Mucosa of gallbladder (tissue), 1 donor: ENCODE data around the gene CARMIL1. TPM values are rescaled to one million over a fixed set of nuclear protein-coding genes. Genes with fewer than 3 reads are reported as not detected.
"Not testable (repeated sequence)": the region's sequence is repeated elsewhere in the genome, so short reads cannot be mapped to it uniquely, and the experiment has no call there.

Experiments used
- DNase-seq: peaks from one replicate; pipeline ENCODE4 v3.0.0-alpha.2; 2020; ENCODE audit warnings: low spot score
- total RNA-seq: library from RNA; stranded (reverse); gene quantifications from one replicate; pipeline ENCODE4 v1.2.1, GENCODE V29; 2021
- donor health status: DM: no; HTN: no; CAD: no.

CARMIL1 gene
- total RNA-seq, 1 donor from 2014 or later, result 38.6 TPM

DNA sequence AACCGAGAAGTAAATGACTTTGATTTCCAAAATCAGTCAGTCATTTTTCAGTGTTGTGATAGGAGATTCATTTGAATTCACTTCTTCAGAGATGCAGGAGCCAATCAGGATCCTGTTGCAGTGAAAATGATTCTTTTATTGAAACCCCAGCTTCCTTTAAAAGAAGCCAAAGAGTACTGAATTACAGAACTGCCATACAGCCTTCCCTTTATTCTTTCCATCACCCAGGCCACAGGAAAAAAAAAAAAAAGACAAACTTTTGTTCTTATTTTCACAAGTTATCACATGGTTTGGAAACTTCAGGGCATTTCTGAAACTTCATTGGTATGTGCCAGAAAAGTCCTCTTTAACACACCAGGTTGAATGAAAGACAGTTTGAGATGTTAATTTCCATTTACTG is 1.8 kb upstream of the CARMIL1 start:
- DNase-seq, result no peak

DNA sequence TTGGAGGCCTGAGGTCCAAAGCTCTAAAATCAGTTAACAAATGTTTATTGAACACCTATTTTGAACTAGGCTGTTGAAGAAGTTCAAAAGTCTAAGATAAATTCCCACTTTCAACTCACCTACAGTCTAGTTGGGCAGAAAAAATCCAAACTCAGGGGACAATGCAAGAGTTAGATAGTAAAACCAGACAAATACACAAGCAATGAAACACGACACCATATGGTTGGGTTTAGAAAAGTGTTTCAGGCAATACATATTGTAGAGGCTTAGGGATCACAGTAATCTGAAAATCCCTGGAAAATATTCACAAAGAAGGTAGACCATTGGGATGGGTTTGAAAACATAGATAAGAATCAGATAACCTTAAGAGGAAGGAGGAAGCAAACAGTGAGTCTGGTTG is 1.3 kb upstream of the CARMIL1 start:
- DNase-seq, result no peak

DNA sequence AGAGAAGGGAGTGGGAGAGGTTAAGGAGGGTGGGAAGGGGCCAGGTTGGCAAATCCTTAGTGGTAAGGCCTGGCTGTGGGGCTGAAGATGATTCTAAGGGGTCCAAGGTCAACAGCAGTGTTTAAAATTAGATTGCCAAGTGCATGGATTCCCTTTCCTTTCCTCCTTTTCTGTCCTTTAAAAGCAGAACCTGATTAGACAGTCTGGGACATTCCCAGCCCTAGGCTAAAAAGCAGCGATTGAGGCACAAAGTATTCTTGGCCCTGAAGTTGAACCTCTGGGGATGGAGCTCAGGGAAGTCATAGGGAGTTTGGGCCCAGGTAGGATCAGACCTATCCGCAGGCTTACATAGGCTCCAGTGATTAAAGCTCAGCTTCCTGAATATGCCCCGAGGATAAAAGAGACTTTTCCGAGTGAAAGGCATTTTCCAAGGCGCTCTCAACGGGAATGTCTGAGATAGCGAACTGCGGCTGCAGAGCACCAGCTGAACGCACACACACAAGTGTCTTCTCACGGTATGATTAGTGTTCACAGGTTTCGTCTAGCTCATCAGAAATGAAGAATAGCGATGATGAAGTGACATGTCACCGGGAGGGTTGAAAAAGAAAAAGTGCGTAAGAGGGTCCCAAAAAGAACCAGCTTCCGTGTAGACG is 787 bp upstream of the CARMIL1 start:
- no peak for DNase-seq

DNA sequence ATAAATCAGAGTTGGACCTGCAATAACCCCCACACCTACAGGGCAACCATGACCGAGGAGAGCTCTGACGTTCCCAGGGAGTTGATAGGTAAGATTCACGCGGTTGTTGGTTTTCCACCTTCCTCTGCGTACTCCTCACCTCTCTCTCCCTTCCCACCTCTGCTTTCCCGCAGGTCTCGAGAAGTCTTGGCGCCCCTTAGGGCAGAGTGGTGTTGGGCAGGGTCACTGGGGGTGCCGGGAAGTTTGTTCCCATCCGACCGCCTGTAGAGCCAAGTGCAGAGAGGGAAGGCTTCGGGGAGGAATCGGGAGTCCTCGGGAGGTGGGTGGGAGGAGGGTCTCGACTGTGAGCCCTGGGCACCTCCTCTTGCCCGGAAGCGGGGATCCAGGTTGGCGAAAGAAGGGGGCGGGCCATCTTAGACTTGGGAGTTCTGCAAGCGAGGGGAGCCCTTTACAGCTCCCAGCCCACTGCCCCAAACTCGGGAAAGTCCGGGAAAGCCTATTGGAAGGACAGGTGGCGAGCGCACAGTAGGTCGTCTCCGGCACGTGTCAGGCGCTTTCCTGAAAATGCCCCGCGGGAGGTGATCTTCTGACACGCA is 672 bp downstream of the CARMIL1 start:
- no peak for DNase-seq

DNA sequence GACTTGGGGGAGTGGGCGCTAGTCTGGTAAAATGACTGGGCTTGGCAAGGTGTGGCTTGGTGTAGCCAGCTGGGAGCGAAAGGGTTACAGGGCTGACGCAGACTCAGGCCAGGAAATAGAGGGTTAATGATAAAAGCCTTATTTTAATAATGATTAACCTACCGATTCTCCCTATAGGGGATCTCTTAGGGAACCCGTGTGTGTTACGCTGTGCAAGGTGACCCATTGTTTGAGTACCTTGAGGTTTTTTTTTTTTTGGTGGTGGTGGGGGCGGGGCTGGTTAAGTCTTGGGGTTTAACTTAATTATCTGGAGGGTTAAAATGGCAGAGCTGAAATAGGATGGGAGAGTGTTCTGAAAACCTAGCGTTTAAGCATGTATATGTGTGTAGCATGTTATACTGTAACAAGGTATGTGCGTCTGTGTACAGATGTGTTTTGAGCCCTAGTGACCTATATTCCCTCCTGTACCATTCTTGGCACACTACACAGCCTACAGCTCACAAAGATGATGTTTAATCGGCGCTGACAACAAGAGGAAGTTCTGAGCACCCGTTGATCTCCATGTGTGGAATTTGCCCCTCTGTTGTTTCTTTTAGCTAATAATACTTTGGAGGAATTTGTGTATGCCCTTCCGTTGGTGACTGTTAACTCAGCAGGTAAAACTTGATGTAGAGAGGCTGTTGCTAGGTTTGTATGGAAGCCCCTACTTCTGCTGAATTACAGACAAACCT is 1.3 kb downstream of the CARMIL1 start:
- peak; percentile 46 for DNase-seq

DNA sequence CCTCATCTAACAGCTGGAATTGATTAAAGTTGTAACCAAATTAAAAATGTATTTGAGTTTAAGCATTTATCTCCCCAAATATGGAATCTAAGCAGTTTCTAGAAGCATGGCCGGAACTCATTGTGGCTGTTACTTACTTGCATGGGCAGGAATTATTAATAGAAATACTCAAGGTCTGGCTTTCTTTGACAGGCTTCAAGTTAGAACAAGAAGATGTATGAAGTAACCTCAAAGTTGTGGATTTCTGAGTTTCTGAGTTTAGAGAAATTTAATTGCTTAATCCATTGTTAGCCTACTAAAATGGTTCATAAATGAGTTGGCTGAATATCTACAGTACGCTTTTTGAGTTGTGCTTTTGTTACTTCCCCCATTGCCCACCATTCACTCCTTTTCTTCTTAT is 7.7 kb downstream of the CARMIL1 start:
- DNase-seq, result no peak

DNA sequence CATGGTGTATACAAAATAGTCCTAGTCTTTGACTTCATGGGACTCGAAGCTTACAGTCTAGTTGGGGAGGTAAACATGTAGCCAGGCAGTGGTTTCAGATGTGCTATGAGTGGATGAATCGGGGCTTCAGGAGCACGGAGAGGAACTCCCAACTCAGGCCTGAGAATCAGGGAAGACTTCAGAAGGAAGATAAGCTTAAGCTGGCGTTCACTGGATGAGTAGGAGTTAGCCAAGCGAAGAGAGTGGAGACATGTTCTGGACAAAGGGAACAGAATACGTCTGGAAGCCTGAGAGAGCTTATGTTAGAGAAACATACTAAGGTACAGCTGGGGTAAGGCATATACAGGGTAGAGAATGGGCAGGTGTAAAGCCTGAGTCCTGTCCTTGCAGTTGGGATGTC is 8.8 kb downstream of the CARMIL1 start:
- no peak for DNase-seq

DNA sequence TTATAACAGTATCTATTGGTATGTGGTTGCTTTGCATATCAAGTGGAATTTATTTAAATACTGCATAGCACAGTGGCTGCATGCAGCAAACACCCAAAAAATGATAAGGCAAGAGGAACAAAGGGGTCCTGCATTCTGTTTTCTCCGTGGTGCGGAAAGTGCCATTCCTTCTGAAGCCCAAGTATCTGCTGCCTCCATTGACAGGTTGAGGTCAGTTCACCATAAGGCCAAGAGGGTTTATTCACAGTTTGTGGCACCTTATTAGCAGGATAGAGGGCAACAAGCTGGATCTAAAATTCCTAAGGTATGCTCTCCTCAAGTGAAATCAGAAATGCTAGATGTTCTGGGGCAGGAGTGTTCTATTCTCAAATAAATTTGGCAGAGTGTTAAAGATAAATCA is 9.3 kb downstream of the CARMIL1 start:
- no peak for DNase-seq

DNA sequence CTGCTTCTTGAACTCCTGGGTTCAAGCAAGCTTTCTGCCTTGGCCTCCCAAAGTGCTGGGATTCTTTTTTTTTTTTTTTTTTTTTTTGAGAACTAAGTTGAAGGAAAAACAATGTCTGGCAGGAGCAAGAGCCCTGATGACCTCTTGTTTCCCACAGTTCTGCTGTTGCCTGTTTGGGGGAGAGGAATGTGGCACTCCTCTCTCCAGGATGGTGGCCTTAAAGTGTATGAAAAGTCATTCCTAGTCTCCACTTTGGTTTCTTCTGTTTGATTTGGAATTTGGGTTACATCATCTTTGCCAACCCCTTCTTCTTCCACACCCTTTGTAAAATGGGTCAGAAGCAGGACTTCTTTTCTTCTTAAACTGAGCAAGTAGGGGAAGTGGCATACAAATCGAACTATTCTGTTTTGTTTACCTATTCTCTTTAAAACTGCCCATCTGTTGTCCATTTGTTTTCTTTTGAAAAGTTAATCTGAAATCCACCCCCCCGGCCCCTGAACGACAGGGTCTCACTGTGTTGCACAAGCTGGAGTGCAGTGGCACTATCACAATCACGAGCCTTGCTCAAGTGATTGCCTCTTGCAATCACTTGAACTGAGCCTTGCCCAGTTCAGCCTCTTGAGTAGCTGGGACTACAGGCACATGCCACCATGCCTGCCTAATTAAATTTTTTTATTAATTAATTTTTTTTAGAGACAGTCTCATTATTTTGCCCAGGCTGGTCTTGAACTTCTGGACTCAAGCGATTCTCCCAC is 11.3 kb downstream of the CARMIL1 start:
- no peak for DNase-seq

DNA sequence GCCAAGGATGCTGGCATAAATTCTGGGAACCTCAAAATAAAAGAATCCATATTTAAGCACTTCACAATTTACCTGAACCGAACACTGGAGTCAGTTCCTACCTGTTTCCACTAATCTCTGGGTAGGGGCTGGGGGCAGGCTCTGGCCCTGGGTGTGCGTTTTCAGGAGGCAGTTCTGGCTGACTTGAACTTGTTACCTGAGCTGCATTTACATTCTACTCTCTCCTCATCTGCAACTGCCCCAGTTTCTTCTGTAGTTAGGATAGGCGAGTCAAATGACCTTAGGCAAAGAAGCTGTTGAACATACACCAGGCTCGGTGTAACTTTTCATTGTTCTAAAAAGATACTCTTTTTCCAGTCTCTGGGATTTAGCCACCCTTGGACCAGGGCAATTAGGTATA is 13.2 kb downstream of the CARMIL1 start:
- DNase-seq, result no peak

DNA sequence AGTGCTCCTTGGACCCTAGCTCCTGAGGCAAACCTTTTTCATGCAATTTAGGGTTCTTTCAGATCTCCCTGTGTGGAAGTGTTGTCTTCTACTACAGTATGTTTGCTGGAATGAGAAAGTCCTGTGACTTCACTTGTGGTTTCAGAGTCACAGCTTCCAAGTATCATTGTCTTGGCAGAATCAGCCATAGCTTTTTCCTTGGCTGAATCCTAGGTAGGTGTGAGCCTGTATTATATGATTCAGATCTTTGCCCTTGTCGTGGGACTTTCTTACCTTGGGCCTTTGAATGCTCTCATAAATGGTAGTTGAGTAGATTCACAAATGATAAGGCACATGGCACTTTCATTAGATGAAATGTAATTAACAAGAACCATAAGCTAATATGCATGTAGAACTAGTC is 16.5 kb downstream of the CARMIL1 start:
- no peak for DNase-seq

DNA sequence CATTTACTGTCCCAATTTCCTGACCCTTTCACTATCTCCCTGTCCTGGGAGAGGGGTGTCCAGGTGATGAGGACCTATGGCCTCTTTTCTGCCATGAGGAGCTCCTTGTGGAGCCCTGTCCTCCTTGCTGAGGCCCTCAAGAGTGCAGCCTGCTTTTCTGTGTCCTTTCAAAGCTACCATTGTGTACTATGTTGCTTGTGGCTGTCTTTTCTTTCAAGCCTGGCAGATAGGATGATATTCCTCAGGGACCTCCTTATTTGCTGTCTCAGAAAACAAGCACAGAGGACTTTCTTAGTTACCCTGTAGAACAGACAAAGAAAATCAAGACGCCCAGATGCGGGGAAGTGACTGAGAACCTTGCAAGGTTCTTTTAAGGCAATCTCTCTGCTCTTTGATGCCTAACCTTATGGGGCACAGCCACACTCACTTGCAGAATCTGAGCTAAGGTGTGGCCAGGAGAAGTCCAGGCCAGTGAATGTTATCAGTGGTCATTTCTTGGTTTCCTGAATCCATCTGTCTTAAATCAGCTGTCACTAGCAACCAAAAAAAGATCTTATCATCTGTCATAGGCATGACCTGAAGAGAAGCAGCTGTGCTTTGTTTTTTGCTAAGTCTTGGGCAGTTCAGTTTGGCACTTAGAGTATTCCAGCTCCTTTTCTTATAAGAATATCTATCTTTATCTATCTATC is 17.2 kb downstream of the CARMIL1 start:
- no peak for DNase-seq

DNA sequence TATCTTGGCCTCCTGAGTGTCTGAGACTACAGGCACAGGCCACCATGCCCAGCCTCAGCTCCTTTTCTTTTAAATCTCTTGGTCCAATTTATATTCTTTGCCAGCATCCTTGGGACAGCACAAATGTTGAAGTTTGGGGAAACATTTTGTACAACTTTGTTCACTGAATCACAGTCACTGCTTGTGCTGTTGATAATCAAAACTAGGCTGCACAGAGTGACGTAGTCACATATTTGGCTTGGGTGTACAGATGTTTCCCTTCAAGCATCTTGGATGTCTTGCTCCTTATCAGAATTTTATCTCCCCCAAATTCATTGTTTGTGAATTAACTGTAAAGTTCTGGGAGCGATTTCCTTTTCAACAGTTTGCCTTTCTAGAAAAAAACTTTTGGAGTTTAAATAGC is 17.9 kb downstream of the CARMIL1 start:
- peak; percentile 29 for DNase-seq

DNA sequence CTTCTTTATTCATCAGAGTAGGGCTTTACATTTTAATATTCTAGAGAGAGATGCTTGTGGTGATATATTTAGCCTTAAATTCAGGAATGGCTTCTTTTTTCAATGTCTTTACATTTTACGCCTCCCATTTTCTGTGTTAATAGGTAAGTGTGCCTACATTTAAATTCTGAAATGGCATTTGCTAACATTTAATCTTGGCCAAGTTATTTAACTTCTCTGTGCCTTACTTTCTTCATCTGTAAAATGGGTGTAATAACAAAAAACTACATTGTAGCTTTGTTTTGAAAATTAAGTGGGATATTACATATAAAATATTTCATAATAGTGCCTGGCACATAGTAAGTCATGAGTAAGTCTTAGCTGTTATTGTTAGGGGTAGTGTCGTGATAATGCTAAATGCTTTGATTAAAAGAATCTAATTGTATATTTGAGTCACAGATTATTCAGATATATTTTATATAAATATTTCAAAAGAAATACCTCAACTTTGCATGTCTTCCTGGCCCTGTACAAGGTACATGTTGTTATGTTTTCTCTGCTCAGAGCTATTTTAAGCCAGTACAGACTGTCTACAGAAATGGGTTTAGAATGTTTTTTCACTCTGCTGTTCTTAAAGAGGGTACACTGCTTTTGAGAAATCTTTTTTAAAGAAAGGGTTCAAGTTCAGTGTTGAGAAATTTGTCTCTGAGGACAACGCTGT is 18.8 kb downstream of the CARMIL1 start:
- no peak for DNase-seq

DNA sequence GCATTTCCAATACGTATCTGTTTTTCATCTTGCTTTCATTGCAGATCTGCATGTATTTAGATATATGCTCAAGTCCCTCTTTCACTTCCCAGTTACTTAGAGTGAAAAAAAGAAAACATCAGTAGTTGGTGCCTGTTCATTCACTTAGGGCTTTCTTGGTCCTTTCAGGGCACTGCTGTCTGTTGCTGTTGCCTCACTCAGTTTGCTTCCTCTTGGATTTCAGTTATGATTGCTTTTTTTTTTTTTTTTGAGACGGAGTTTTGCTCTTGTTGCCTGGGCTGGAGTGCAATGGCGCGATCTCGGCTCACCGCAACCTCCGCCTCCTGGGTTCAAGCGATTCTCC is 19.3 kb downstream of the CARMIL1 start:
- DNase-seq, result not testable (repeated sequence)

DNA sequence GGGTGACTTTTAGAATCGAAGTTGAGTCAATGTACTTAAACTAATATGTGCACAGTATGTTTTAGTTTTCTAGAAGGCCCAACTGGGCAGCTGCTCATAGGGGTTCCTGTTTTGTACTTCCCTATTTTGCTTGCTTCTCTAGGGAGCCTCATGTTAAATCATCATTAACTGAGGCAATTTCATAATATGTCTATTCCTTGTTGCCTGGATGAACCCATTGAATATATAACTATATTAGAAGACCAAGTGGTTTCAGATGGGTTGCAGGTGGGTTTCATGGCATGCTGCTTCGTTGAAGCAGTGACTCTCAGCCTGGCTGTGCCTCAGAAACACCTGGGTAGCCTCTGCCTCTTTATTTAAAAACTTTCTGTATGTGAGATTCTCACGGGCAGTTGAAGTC is 22.2 kb downstream of the CARMIL1 start:
- no peak for DNase-seq

DNA sequence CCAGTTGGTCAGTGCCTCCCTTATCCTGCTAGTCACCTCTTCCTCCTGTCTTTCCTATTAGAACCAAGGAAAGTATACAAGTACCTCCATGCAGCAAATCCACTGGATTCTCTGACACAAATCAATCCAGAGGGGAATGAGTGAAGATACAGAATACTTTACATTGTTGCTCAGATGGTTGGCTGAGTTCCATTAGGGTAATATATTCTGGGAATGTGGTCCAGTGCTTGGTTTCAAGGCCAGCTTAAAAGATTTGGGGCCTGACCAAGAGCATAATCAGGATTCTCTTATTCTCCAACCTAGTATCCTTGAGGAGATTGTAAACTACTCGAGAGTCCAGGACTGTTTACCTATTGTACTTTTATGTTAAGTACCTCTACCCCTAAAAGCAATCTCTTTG is 23.0 kb downstream of the CARMIL1 start:
- no peak for DNase-seq

DNA sequence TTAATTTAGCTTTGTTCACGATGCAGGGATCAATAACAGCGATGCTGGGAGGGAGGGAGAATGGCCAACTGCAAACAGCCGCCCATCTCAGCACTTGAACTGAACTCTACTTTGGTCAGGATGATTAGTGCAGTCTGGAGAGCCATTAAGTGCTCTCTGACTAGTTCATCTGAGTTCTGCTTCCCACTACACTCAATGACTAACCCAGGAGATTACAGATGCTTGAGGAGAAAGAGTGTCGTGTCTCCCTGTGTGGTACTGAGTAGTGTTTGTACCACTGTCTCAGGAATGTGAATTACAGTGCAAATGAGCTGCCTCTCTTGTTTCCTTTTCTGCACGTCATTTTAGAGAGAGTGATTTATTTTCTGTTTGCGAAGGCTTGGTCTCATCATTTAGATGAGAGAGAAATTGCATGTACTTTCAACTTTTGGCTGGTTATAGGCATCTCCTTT is 23.5 kb downstream of the CARMIL1 start:
- no peak for DNase-seq

DNA sequence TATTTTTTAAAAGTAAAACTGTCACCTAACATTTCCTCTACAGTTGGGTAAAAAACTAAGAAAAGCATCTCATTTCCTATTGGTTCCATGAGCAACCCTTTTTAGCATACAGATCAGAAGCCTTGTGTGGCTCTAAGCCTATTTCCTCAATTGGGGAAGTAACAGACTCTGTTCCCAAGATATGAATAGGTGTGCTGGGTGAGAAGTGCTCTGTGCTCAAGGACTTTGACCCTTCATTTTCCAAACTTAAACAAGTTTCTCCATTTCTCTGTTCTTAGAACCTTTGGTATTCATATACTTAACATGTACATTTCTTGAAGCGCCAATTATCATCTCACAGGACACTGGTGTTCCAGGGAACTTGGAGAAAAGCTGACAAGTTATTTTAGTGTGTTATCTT is 24.1 kb downstream of the CARMIL1 start:
- DNase-seq, result no peak

DNA sequence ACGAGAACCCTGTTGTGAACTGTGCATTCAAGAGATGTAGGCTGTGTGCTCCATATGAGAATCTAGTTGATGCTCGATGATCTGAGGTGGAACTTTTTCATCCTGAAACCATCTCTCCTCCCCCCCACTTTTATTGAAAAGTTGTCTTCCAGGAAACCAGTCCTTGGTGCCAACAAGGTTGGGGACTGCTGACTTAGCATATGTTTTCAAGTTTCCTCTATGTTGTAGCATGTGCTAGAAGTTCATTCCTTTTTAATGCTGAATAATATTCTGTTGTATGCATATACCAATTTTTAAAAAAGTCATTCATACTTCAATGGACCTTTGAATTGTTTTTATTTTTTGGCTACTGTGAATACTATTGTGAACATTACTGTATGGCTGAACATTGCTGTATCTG is 27.2 kb downstream of the CARMIL1 start:
- DNase-seq, result no peak

DNA sequence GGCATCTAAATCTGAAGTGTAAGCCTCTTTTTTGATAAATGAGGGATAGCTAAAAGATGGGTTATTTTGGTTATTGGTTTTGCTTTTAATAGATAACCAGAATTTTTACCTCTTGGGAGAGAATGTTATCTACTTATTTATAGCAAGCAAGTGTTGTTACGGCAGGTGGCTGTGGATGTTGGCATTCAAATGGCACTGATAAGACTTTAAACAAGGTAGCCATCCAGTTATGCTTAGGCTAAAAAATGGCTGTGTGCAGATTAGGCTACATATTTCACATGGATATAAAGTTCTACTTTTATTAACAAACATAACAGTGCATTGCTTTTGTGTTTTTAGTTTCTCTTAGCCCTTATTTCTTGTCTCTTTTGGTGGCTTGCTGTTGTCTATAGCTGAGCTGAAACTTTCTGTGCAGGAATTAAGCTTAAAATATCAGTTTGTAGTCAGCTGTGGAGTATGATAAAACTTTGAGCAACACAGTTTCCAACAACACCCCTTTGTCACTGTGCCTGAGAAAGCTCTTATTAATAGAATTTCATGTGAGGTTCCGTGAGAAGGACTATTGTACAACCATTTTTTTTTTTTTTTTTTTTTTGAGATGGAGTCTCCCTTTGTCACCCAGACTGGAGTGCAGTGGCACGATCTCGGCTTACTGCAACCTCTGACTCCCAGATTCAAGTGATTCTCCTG is 28.8 kb downstream of the CARMIL1 start:
- DNase-seq, result no peak
